Keratinocyte (primary cell): ENCODE results near the gene DLX6. TPM values are rescaled to one million over a fixed set of nuclear protein-coding genes. Genes with fewer than 3 reads are reported as not detected.

Experiments used
- DNase-seq: peaks from one replicate; pipeline ENCODE4 v3.0.0-alpha.2; 2011; ENCODE audit warnings: low read depth, missing footprints, low spot score
- FAIRE-seq: peaks from 2 replicates; lab custom pipeline; 2011; peaks lifted over from hg19 to GRCh38; lab: Jason Lieb, UNC
- H2AFZ ChIP-seq: 2 replicates; pipeline ENCODE4 v1.6.0; 2012; ENCODE audit warnings: low read length, control low read depth, inconsistent platforms; ENCODE audit not compliant: control insufficient read depth
- H3K27ac ChIP-seq: 2 replicates; pipeline ENCODE4 v1.5.1; 2011; ENCODE audit warnings: low read length; ENCODE audit not compliant: control insufficient read depth, insufficient read depth
- H3K27me3 ChIP-seq: 3 replicates; pipeline ENCODE4 v1.6.0; 2011; ENCODE audit warnings: low read length; ENCODE audit not compliant: control insufficient read depth, insufficient read depth; ENCODE audit errors: extremely low read depth
- H3K36me3 ChIP-seq, 2 experiments: 2 replicates in 1 of 2; 3 replicates in 1 of 2; pipeline ENCODE4 v1.5.1; 2011; ENCODE audit warnings: low read length in 2 of 2, mild to moderate bottlenecking in 1 of 2; ENCODE audit not compliant: control insufficient read depth in 2 of 2, insufficient read depth in 2 of 2; ENCODE audit errors: extremely low read depth in 1 of 2
- H3K4me1 ChIP-seq: 3 replicates; pipeline ENCODE4 v1.5.1; 2011; ENCODE audit warnings: low read length; ENCODE audit not compliant: control insufficient read depth, insufficient read depth; ENCODE audit errors: extremely low read depth
- H3K4me2 ChIP-seq: 3 replicates; pipeline ENCODE4 v1.6.0; 2011; ENCODE audit warnings: low read depth, low read length; ENCODE audit not compliant: control insufficient read depth, insufficient read depth; ENCODE audit errors: extremely low read depth
- H3K4me3 ChIP-seq, 3 experiments: fragments of 200-600 bp in 1 of 3; sonication (generic) in 1 of 3; 2 replicates in 2 of 3; 3 replicates in 1 of 3; pipeline ENCODE4 v1.5.1; 2011 to 2016; ENCODE audit warnings: low read length in 3 of 3, mild to moderate bottlenecking in 3 of 3, control low read depth in 2 of 3, inconsistent platforms in 1 of 3, low read depth in 1 of 3, mixed read lengths in 1 of 3, mixed run types in 1 of 3, moderate library complexity in 1 of 3; ENCODE audit not compliant: control insufficient read depth in 2 of 3, insufficient read depth in 2 of 3; ENCODE audit errors: extremely low read depth in 1 of 3
- H3K79me2 ChIP-seq: 2 replicates; pipeline ENCODE4 v1.6.0; 2012; ENCODE audit warnings: low read length; ENCODE audit not compliant: control insufficient read depth, insufficient read depth
- H3K9ac ChIP-seq: 3 replicates; pipeline ENCODE4 v1.6.0; 2011; ENCODE audit warnings: low read length; ENCODE audit not compliant: control insufficient read depth, insufficient read depth; ENCODE audit errors: extremely low read depth
- H3K9me1 ChIP-seq: 3 replicates; pipeline ENCODE4 v1.6.0; 2011; ENCODE audit warnings: low read length; ENCODE audit not compliant: control insufficient read depth, insufficient read depth; ENCODE audit errors: extremely low read depth
- H3K9me3 ChIP-seq: 2 replicates; pipeline ENCODE4 v1.5.1; 2012; ENCODE audit warnings: low read depth, low read length; ENCODE audit not compliant: control insufficient read depth
- H4K20me1 ChIP-seq: 3 replicates; pipeline ENCODE4 v1.6.0; 2011; ENCODE audit warnings: low read length; ENCODE audit not compliant: control insufficient read depth, insufficient read depth; ENCODE audit errors: extremely low read depth
- EZH2 ChIP-seq: IDR thresholded peaks from one replicate; pipeline ENCODE4 v1.6.1; 2012; ENCODE audit warnings: inconsistent platforms, mild to moderate bottlenecking, low read length, moderate library complexity
- dilution Hi-C: fragments of 300-500 bp; cut with MboI; formaldehyde crosslinking; loops from one replicate; pipeline ENCODE4 v1.7.0; 2020; ENCODE audit warnings: low sequenced_read_pairs; ENCODE audit not compliant: extremely low pct_ligation_motif_present
- polyA plus RNA-seq, 5 experiments: library from polyadenylated mRNA; depleted of rRNA in 3 of 5; stranded (reverse) in 3 of 5; stranded (forward) in 1 of 5; unstranded in 1 of 5; fragments of >200 nt; gene quantifications; 1 replicate in 1 of 5; 2 replicates in 3 of 5; 3 replicates in 1 of 5; pipeline versions ENCODE4 v1.2.1 to v1.2.3, GENCODE V29; 2011 to 2012; ENCODE audit warnings: missing spikeins in 2 of 5, low read depth in 1 of 5, low replicate concordance in 1 of 5
- TF ChIP-seq, protein P1 (sequence below), 3 experiments: IDR thresholded peaks in 1 of 3; conservative IDR thresholded peaks in 1 of 3; optimal IDR thresholded peaks in 1 of 3; 2 replicates in 2 of 3; 3 replicates in 1 of 3; pipeline versions ENCODE3 to v1.5.1; 2011; ENCODE audit warnings: low read length in 3 of 3, mild to moderate bottlenecking in 3 of 3, moderate library complexity in 2 of 3, control low read depth in 1 of 3, inconsistent platforms in 1 of 3; ENCODE audit not compliant: insufficient read depth in 2 of 3; ENCODE audit errors: extremely low read depth in 1 of 3

DLX6 gene
- polyA plus RNA-seq, 1 donor (not counting 4 experiments of a cell fraction or from before 2014, with no cell fraction given), result 0.05 TPM

- no peak overlapping the region for H3K9ac ChIP-seq
- TF ChIP-seq, protein P1, sequence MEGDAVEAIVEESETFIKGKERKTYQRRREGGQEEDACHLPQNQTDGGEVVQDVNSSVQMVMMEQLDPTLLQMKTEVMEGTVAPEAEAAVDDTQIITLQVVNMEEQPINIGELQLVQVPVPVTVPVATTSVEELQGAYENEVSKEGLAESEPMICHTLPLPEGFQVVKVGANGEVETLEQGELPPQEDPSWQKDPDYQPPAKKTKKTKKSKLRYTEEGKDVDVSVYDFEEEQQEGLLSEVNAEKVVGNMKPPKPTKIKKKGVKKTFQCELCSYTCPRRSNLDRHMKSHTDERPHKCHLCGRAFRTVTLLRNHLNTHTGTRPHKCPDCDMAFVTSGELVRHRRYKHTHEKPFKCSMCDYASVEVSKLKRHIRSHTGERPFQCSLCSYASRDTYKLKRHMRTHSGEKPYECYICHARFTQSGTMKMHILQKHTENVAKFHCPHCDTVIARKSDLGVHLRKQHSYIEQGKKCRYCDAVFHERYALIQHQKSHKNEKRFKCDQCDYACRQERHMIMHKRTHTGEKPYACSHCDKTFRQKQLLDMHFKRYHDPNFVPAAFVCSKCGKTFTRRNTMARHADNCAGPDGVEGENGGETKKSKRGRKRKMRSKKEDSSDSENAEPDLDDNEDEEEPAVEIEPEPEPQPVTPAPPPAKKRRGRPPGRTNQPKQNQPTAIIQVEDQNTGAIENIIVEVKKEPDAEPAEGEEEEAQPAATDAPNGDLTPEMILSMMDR (optimal IDR thresholded peaks at IDR 0.05 in 1 of 3, IDR thresholded peaks at IDR 0.05 in 1 of 3, conservative IDR thresholded peaks at IDR 0.05 in 1 of 3; ENCODE audit: extremely low read depth in 1 of 3, insufficient read depth in 2 of 3, low read length in 3 of 3), result no peak
- no peak for TF ChIP-seq EZH2
- peaks cover 14% of the 10 kb centered on the region for H3K27me3 ChIP-seq
- FAIRE-seq, result no peak
- dilution Hi-C loops, result loop anchor here (25.0 kb wide), 1 partner anchor 1114 kb away; no protein-coding TSS in a partner anchor
- no peak overlapping the region for H2AFZ ChIP-seq
- DNase-seq, result no peak
- H3K9me1 ChIP-seq, result no peaks in the 10 kb centered on the region
- H3K79me2 ChIP-seq, result no peaks in the 10 kb centered on the region
- H3K4me1 ChIP-seq, result peaks cover 9% of the 10 kb centered on the region
- H3K27ac ChIP-seq, result no peak overlapping the region
- no peak overlapping the region for H3K4me3 ChIP-seq
- no peak overlapping the region for H3K4me2 ChIP-seq
- no peaks in the 10 kb centered on the region for H4K20me1 ChIP-seq
- no peaks in the 10 kb centered on the region for H3K36me3 ChIP-seq
- no peaks in the 10 kb centered on the region for H3K9me3 ChIP-seq
Measured at GRCh38 chr7:97025983-97026714, 20.8 kb downstream of the DLX6 start.

- H4K20me1 ChIP-seq, result no peaks in the 10 kb centered on the region
- no peak for FAIRE-seq
- no peak overlapping the region for H3K9ac ChIP-seq
- no peak overlapping the region for H3K27ac ChIP-seq
- H3K9me1 ChIP-seq, result no peaks in the 10 kb centered on the region
- H3K36me3 ChIP-seq, result no peaks in the 10 kb centered on the region
- no peak overlapping the region for H3K4me3 ChIP-seq
- no peak for TF ChIP-seq EZH2
- TF ChIP-seq, protein P1 (optimal IDR thresholded peaks at IDR 0.05 in 1 of 3, IDR thresholded peaks at IDR 0.05 in 1 of 3, conservative IDR thresholded peaks at IDR 0.05 in 1 of 3; ENCODE audit: extremely low read depth in 1 of 3, insufficient read depth in 2 of 3, low read length in 3 of 3), result no peak
- H2AFZ ChIP-seq, result no peak overlapping the region
- H3K9me3 ChIP-seq, result no peaks in the 10 kb centered on the region
- peak overlapping the region; percentile 81 for H3K4me2 ChIP-seq
- peaks cover 9% of the 10 kb centered on the region for H3K4me1 ChIP-seq
- H3K27me3 ChIP-seq, result peaks cover 14% of the 10 kb centered on the region
- dilution Hi-C loops, result loop anchor here (25.0 kb wide), 1 partner anchor 1115 kb away; no protein-coding TSS in a partner anchor
- no peaks in the 10 kb centered on the region for H3K79me2 ChIP-seq
- no peak for DNase-seq
Measured at GRCh38 chr7:97026715-97027426, 21.5 kb downstream of the DLX6 start.
